Measurements from ENCODE around the gene PTPRF.

Gene PTPRF

GRCh38 chr1:43512681-43513080, 18.0 kb upstream of the PTPRF start:
- DNase-seq = no peak

GRCh38 chr1:43513471-43514173, 17.1 kb upstream of the PTPRF start:
- DNase-seq = no peak

- no peak for DNase-seq
Observed at GRCh38 chr1:43518935-43519686, 11.6 kb upstream of the PTPRF start.

GRCh38 chr1:43520100-43520778, 10.4 kb upstream of the PTPRF start:
- DNase-seq = no peak

- no peak for DNase-seq
Observed at GRCh38 chr1:43521078-43521477, 9.6 kb upstream of the PTPRF start.

- DNase-seq = no peak
Observed at GRCh38 chr1:43521756-43522155, 8.9 kb upstream of the PTPRF start.

GRCh38 chr1:43522431-43522775, 8.3 kb upstream of the PTPRF start:
- DNase-seq = no peak

GRCh38 chr1:43522776-43523480, 7.8 kb upstream of the PTPRF start:
- DNase-seq = no peak

GRCh38 chr1:43524804-43525203, 5.9 kb upstream of the PTPRF start:
- DNase-seq = no peak

GRCh38 chr1:43526002-43526401, 4.7 kb upstream of the PTPRF start:
- DNase-seq = no peak

- DNase-seq = no peak
Observed at GRCh38 chr1:43527111-43527878, 3.4 kb upstream of the PTPRF start.

- DNase-seq = peak in 51 of 56 donors; percentile 18 to 88 (median 59)
Observed at GRCh38 chr1:43529206-43529731, 1.4 kb upstream of the PTPRF start.

GRCh38 chr1:43531107-43531905, 623 bp downstream of the PTPRF start:
- DNase-seq = peak in 5 of 56 donors; percentile 14 to 51 (median 30)

GRCh38 chr1:43531906-43532584, 1.4 kb downstream of the PTPRF start:
- DNase-seq = no peak

GRCh38 chr1:43532716-43533115, 2.0 kb downstream of the PTPRF start:
- no peak for DNase-seq

- DNase-seq = no peak
Observed at GRCh38 chr1:43533584-43533983, 2.9 kb downstream of the PTPRF start.

GRCh38 chr1:43534256-43534655, 3.6 kb downstream of the PTPRF start:
- no peak for DNase-seq

- DNase-seq = no peak
Observed at GRCh38 chr1:43536196-43536863, 5.6 kb downstream of the PTPRF start.

- no peak for DNase-seq
Observed at GRCh38 chr1:43536864-43537358, 6.2 kb downstream of the PTPRF start.
